GM12891 (cell line): Measurements from ENCODE around the gene ANKRD44.

Experiments
- PAX5 ChIP-seq: IDR thresholded peaks from 2 replicates; pipeline ENCODE4 v1.6.1; 2011; ENCODE audit warnings: low read length, moderate library complexity, mild to moderate bottlenecking; ENCODE audit not compliant: insufficient read depth, severe bottlenecking
- POLR2A ChIP-seq: IDR thresholded peaks from 2 replicates; pipeline ENCODE4 v1.6.1; 2011; ENCODE audit warnings: low read depth, low read length, control low read depth
- POLR2AphosphoS5 ChIP-seq: IDR thresholded peaks from 2 replicates; pipeline ENCODE4 v1.6.1; 2011; ENCODE audit warnings: low read depth, low read length, control low read depth
- POU2F2 ChIP-seq: IDR thresholded peaks from 2 replicates; pipeline ENCODE4 v1.6.1; 2011; ENCODE audit warnings: low read depth, mild to moderate bottlenecking, control low read depth, low read length, moderate library complexity
- SPI1 ChIP-seq: IDR thresholded peaks from 2 replicates; pipeline ENCODE4 v1.6.1; 2011; ENCODE audit warnings: low read depth, low read length, control low read depth
- TAF1 ChIP-seq: IDR thresholded peaks from 2 replicates; pipeline ENCODE4 v1.6.1; 2011; ENCODE audit warnings: low read depth, low read length, control low read depth

GRCh38 chr2:197258580-197258979 lies 52.0 kb downstream of the ANKRD44 start:
- TF ChIP-seq POLR2A (no peak), TAF1 (no peak), POLR2AphosphoS5 (no peak), PAX5 (no peak), POU2F2 (no peak), SPI1 (no peak)
